Liver (tissue), 3 donors: ENCODE results near the gene NFIB.

Experiments
- EGR1 ChIP-seq, 2 donors: IDR thresholded peaks; 2 replicates each; pipeline ENCODE4 v1.6.1; 2016 to 2018; ENCODE audit warnings: antibody characterized with exemption in 2 of 2, low read depth in 2 of 2
- GABPA ChIP-seq, 2 donors: IDR thresholded peaks in 1 of 2; conservative IDR thresholded peaks in 1 of 2; 2 replicates each; pipeline ENCODE4 v1.6.1; 2016; ENCODE audit warnings: antibody characterized with exemption in 2 of 2, mild to moderate bottlenecking in 1 of 2, moderate library complexity in 1 of 2
- HNF4G ChIP-seq: IDR thresholded peaks from 2 replicates; pipeline ENCODE4 v1.6.1; 2016; ENCODE audit warnings: antibody characterized with exemption
- JUND ChIP-seq, 2 donors: IDR thresholded peaks; 2 replicates each; pipeline ENCODE4 v1.6.1; 2016; ENCODE audit warnings: antibody characterized with exemption in 2 of 2
- NR2F2 ChIP-seq: IDR thresholded peaks from 2 replicates; pipeline ENCODE4 v1.6.1; 2016; ENCODE audit warnings: antibody characterized with exemption
- RAD21 ChIP-seq, 2 donors: IDR thresholded peaks; 2 replicates each; pipeline ENCODE4 v1.6.1; 2016; ENCODE audit warnings: antibody characterized with exemption in 2 of 2, mild to moderate bottlenecking in 2 of 2
- RXRA ChIP-seq, 2 donors: IDR thresholded peaks; 2 replicates each; pipeline ENCODE4 v1.6.1; 2017 to 2018; ENCODE audit warnings: antibody characterized with exemption in 2 of 2, mild to moderate bottlenecking in 1 of 2
- SP1 ChIP-seq: IDR thresholded peaks from 2 replicates; pipeline ENCODE4 v1.6.1; 2018; ENCODE audit warnings: antibody characterized with exemption, mild to moderate bottlenecking
- TAF1 ChIP-seq: conservative IDR thresholded peaks from 2 replicates; pipeline ENCODE4 v1.6.1; 2016; ENCODE audit warnings: antibody characterized with exemption, mild to moderate bottlenecking
- YY1 ChIP-seq: IDR thresholded peaks from 2 replicates; pipeline ENCODE4 v1.6.1; 2016; ENCODE audit warnings: antibody characterized with exemption, mild to moderate bottlenecking
- TF ChIP-seq, protein P1 (sequence below): fragments of 150-350 bp; IDR thresholded peaks from 2 replicates; pipeline ENCODE4 v1.5.1; 2017; ENCODE audit warnings: improper control_type of control experiment, low read depth, low read length; ENCODE audit not compliant: missing input control
- TF ChIP-seq, protein P2 (sequence below): IDR thresholded peaks from 2 replicates; pipeline ENCODE4 v1.6.1; 2016; ENCODE audit warnings: antibody characterized with exemption
- TF ChIP-seq, protein P3 (sequence below): IDR thresholded peaks from 2 replicates; pipeline ENCODE4 v1.6.1; 2016; ENCODE audit warnings: antibody characterized with exemption
- TF ChIP-seq, protein P4 (sequence below): IDR thresholded peaks from 2 replicates; pipeline ENCODE4 v1.6.1; 2016; ENCODE audit warnings: antibody characterized with exemption, mild to moderate bottlenecking
- donor health status: healthy.
- donor health status: healthy.

DNA sequence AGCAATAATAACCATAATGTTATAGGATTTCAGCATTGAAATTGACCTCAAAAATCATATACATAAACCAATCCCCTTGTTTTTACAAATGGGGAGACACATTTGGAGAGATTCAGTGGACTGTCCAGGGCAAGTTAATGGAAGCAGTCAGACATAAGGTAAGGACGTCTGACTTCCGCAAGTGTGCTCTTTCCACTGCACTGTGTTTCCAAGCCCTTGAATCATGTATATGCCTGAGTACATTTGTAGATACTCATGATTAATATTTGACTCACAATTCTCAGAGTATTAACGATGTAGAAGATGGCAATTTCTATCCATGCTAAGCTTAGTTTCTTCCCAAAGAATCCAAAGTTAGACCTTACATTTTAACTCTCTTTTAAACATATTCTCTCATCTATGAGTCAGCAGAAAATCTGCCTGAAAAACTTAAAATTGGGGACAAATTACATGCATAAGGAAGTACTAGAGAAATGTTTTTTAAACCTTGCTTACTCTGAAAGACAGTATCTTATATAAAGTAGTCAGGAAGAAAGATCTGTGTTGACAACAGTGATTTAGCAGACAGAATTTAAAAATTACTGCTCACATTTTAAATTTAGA is 165.3 kb downstream of the NFIB start:
- TF ChIP-seq, protein P1, sequence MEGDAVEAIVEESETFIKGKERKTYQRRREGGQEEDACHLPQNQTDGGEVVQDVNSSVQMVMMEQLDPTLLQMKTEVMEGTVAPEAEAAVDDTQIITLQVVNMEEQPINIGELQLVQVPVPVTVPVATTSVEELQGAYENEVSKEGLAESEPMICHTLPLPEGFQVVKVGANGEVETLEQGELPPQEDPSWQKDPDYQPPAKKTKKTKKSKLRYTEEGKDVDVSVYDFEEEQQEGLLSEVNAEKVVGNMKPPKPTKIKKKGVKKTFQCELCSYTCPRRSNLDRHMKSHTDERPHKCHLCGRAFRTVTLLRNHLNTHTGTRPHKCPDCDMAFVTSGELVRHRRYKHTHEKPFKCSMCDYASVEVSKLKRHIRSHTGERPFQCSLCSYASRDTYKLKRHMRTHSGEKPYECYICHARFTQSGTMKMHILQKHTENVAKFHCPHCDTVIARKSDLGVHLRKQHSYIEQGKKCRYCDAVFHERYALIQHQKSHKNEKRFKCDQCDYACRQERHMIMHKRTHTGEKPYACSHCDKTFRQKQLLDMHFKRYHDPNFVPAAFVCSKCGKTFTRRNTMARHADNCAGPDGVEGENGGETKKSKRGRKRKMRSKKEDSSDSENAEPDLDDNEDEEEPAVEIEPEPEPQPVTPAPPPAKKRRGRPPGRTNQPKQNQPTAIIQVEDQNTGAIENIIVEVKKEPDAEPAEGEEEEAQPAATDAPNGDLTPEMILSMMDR = no peak
- TF ChIP-seq, protein P2, sequence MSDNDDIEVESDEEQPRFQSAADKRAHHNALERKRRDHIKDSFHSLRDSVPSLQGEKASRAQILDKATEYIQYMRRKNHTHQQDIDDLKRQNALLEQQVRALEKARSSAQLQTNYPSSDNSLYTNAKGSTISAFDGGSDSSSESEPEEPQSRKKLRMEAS = no peak
- no peak for TF ChIP-seq RAD21 (IDR thresholded peaks at IDR 0.05)
- no peak for TF ChIP-seq YY1
- no peak for TF ChIP-seq SP1
- no peak for TF ChIP-seq HNF4G
- TF ChIP-seq, protein P3, sequence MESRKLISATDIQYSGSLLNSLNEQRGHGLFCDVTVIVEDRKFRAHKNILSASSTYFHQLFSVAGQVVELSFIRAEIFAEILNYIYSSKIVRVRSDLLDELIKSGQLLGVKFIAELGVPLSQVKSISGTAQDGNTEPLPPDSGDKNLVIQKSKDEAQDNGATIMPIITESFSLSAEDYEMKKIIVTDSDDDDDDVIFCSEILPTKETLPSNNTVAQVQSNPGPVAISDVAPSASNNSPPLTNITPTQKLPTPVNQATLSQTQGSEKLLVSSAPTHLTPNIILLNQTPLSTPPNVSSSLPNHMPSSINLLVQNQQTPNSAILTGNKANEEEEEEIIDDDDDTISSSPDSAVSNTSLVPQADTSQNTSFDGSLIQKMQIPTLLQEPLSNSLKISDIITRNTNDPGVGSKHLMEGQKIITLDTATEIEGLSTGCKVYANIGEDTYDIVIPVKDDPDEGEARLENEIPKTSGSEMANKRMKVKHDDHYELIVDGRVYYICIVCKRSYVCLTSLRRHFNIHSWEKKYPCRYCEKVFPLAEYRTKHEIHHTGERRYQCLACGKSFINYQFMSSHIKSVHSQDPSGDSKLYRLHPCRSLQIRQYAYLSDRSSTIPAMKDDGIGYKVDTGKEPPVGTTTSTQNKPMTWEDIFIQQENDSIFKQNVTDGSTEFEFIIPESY = no peak
- TF ChIP-seq, protein P4, sequence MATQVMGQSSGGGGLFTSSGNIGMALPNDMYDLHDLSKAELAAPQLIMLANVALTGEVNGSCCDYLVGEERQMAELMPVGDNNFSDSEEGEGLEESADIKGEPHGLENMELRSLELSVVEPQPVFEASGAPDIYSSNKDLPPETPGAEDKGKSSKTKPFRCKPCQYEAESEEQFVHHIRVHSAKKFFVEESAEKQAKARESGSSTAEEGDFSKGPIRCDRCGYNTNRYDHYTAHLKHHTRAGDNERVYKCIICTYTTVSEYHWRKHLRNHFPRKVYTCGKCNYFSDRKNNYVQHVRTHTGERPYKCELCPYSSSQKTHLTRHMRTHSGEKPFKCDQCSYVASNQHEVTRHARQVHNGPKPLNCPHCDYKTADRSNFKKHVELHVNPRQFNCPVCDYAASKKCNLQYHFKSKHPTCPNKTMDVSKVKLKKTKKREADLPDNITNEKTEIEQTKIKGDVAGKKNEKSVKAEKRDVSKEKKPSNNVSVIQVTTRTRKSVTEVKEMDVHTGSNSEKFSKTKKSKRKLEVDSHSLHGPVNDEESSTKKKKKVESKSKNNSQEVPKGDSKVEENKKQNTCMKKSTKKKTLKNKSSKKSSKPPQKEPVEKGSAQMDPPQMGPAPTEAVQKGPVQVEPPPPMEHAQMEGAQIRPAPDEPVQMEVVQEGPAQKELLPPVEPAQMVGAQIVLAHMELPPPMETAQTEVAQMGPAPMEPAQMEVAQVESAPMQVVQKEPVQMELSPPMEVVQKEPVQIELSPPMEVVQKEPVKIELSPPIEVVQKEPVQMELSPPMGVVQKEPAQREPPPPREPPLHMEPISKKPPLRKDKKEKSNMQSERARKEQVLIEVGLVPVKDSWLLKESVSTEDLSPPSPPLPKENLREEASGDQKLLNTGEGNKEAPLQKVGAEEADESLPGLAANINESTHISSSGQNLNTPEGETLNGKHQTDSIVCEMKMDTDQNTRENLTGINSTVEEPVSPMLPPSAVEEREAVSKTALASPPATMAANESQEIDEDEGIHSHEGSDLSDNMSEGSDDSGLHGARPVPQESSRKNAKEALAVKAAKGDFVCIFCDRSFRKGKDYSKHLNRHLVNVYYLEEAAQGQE = no peak
- TF ChIP-seq TAF1 = no peak
- no peak for TF ChIP-seq GABPA (IDR thresholded peaks at IDR 0.05 in 1 of 2, conservative IDR thresholded peaks at IDR 0.05 in 1 of 2)
- no peak for TF ChIP-seq JUND (IDR thresholded peaks at IDR 0.05)
- TF ChIP-seq EGR1 (IDR thresholded peaks at IDR 0.05; ENCODE audit: low read depth in 2 of 2) = no peak
- no peak for TF ChIP-seq NR2F2
- TF ChIP-seq RXRA (IDR thresholded peaks at IDR 0.05) = no peak
